BJ (cell line): Measurements from ENCODE around the gene SF3A1. TPM values are rescaled to one million over a fixed set of nuclear protein-coding genes. Genes with fewer than 3 reads are reported as not detected.

Source experiments
- CTCF ChIA-PET: fragments of 350-600 bp; formaldehyde crosslinking; extraction: SDS; loops from one replicate; lab custom pipeline; 2021; ENCODE audit warnings: antibody characterized with exemption, inconsistent platforms; lab: Yijun Ruan, JAX
- POLR2A ChIA-PET: fragments of 300-600 bp; sonication (Branson Sonifier 250); formaldehyde crosslinking; extraction: SDS; loops from one replicate; lab custom pipeline; 2021; ENCODE audit warnings: antibody characterized with exemption; lab: Charles Lee
- DNase-seq: peaks from one replicate; pipeline ENCODE4 v3.0.0-alpha.2; 2011; ENCODE audit warnings: low read depth
- H3K27me3 ChIP-seq: 2 replicates; pipeline ENCODE4 v1.6.0; 2011; ENCODE audit warnings: low read length; ENCODE audit not compliant: control insufficient read depth, insufficient read depth
- H3K36me3 ChIP-seq: 2 replicates; pipeline ENCODE4 v1.5.1; 2011; ENCODE audit warnings: low read length; ENCODE audit not compliant: control insufficient read depth, insufficient read depth
- H3K4me3 ChIP-seq: 2 replicates; pipeline ENCODE4 v1.5.1; 2011; ENCODE audit warnings: low read depth, mild to moderate bottlenecking, control low read depth, low read length
- CTCF ChIP-seq: IDR thresholded peaks from 2 replicates; pipeline ENCODE4 v1.5.1; 2011; ENCODE audit warnings: low read depth, mild to moderate bottlenecking, control low read depth, inconsistent platforms, low read length, moderate library complexity; ENCODE audit not compliant: insufficient read depth
- polyA plus RNA-seq: library from polyadenylated mRNA; depleted of rRNA; stranded (reverse); fragments of >200 nt; gene quantifications from 2 replicates; pipeline ENCODE4 v1.2.3, GENCODE V29; 2011

Gene SF3A1
- polyA plus RNA-seq, 1 experiment = 66.8 TPM

- no peak for TF ChIP-seq CTCF
- DNase-seq = no peak
- peaks cover 12% of the 10 kb centered on the region for H3K36me3 ChIP-seq
- POLR2A ChIA-PET = no interaction called here
- no peaks in the 10 kb centered on the region for H3K27me3 ChIP-seq
- CTCF ChIA-PET = no interaction called here
- no peak overlapping the region for H3K4me3 ChIP-seq
Observed at GRCh38 chr22:30305519-30305905, 51.2 kb downstream of the SF3A1 start.

- no peak for DNase-seq
- Histone ChIP-seq H3K4me3 (no peak overlapping the region), H3K36me3 (peaks cover 14% of the 10 kb centered on the region), H3K27me3 (no peaks in the 10 kb centered on the region)
- POLR2A ChIA-PET = no interaction called here
- CTCF ChIA-PET = interaction anchor here (2.4 to 5.5 kb wide), 2 partner anchors 16 to 19 kb away, joined by 9 to 31 read pairs; partner anchors contain the start of gene CASTOR1
- no peak for TF ChIP-seq CTCF
Observed at GRCh38 chr22:30304495-30305244, 52.0 kb downstream of the SF3A1 start.

- ChIA-PET CTCF (interaction anchor here (1.1 to 5.5 kb wide), 4 partner anchors 14 to 88 kb away, joined by 3 to 31 read pairs (median 6); partner anchors contain the start of gene CASTOR1), POLR2A (interaction anchor here (0.7 kb wide), 1 partner anchor 945 kb away, joined by 4 read pairs; no protein-coding TSS in a partner anchor)
- no peaks in the 10 kb centered on the region for H3K27me3 ChIP-seq
- no peak for DNase-seq
- TF ChIP-seq CTCF = no peak
- peaks cover 30% of the 10 kb centered on the region for H3K36me3 ChIP-seq
- no peak overlapping the region for H3K4me3 ChIP-seq
Observed at GRCh38 chr22:30302810-30303138, 53.9 kb downstream of the SF3A1 start.

- no peak for TF ChIP-seq CTCF
- Histone ChIP-seq H3K36me3 (peaks cover 35% of the 10 kb centered on the region), H3K4me3 (no peak overlapping the region), H3K27me3 (no peaks in the 10 kb centered on the region)
- CTCF ChIA-PET = interaction anchor here (1.1 to 5.5 kb wide), 5 partner anchors 13 to 88 kb away, joined by 3 to 31 read pairs (median 3); partner anchors contain the start of genes CASTOR1, CCDC157 and SF3A1
- POLR2A ChIA-PET = interaction anchor here (0.7 kb wide), 1 partner anchor 945 kb away, joined by 4 read pairs; no protein-coding TSS in a partner anchor
- peak; percentile 52 for DNase-seq
Observed at GRCh38 chr22:30301995-30302809, 54.5 kb downstream of the SF3A1 start.

- ChIA-PET CTCF (interaction anchor here (1.9 to 5.5 kb wide), 2 partner anchors 10 to 11 kb away, joined by 6 to 31 read pairs; partner anchors contain the start of gene CASTOR1), POLR2A (no interaction called here)
- TF ChIP-seq CTCF = no peak
Observed at GRCh38 chr22:30299322-30299721, 57.4 kb downstream of the SF3A1 start.

More at GRCh38 chr22:30299322-30299721, 57.4 kb downstream of the SF3A1 start:
- Histone ChIP-seq H3K4me3 (no peak overlapping the region), H3K36me3 (peaks cover 50% of the 10 kb centered on the region), H3K27me3 (no peaks in the 10 kb centered on the region)
- no peak for DNase-seq
